ENCODE results near the gene KRAS.

GRCh38 chr12:25208554-25208953 lies 42.2 kb downstream of the KRAS start:
- TF ChIP-seq, protein P1, sequence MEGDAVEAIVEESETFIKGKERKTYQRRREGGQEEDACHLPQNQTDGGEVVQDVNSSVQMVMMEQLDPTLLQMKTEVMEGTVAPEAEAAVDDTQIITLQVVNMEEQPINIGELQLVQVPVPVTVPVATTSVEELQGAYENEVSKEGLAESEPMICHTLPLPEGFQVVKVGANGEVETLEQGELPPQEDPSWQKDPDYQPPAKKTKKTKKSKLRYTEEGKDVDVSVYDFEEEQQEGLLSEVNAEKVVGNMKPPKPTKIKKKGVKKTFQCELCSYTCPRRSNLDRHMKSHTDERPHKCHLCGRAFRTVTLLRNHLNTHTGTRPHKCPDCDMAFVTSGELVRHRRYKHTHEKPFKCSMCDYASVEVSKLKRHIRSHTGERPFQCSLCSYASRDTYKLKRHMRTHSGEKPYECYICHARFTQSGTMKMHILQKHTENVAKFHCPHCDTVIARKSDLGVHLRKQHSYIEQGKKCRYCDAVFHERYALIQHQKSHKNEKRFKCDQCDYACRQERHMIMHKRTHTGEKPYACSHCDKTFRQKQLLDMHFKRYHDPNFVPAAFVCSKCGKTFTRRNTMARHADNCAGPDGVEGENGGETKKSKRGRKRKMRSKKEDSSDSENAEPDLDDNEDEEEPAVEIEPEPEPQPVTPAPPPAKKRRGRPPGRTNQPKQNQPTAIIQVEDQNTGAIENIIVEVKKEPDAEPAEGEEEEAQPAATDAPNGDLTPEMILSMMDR (IDR thresholded peaks at IDR 0.05): no peak
- no peak for TF ChIP-seq POLR2A (IDR thresholded peaks at IDR 0.05)

All from testis (tissue), 2 donors.